Measurements from ENCODE around the gene SPNS3. TPM values are rescaled to one million over a fixed set of nuclear protein-coding genes. Genes with fewer than 3 reads are reported as not detected.
A peak's percentile ranks its signal among the peaks of the same experiment; 100 is the strongest.

The SPNS3 gene
- total RNA-seq, 1 experiment from 2014 or later = not detected

DNA sequence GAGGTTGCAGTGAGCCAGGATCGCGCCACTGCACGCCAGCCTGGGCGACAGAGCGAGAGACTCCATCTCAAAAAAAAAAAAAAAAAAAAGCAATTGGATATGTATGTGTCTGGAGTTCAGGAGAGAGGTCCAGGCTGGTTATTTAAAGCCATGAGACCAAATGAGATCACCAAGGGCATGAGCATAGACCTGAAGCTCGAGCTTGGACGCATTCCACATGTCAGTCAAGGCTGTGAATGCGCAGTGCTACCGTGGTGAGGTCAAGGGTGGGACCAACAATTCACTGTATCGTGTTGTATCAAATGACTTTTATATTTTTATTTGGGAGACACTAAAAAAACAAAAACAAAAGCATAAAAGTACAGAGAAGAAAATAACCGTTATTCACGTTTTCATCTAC, 35.8 kb downstream of the SPNS3 start:
- no peak for DNase-seq (ENCODE audit: low read depth)

- no peak for DNase-seq (ENCODE audit: low read depth)
Measured at GRCh38 chr17:4472286-4472685, 38.5 kb downstream of the SPNS3 start.

DNA sequence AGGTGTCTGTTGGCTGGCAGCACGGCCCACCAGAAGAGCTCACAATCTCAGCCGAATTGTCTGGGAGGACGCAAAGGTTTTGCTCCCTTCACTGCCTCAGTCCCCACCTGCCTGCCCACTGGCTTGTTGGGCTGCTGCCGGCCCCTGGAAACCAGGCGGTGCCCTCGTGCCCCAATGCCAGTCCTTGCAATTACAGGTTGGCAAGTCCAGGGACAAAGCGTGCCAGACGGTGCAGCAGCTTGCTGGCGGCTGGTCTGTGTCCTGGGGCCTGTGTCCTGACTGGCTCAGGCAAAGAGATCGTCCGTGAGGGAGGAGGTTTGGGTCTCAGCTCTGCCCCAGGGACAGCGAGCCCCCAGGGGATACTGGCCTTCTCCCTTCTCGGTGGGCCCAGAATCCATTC, 40.4 kb downstream of the SPNS3 start:
- DNase-seq (ENCODE audit: low read depth) = no peak

GRCh38 chr17:4475001-4475400, 41.3 kb downstream of the SPNS3 start:
- peak; percentile 35 for DNase-seq (ENCODE audit: low read depth)

DNA sequence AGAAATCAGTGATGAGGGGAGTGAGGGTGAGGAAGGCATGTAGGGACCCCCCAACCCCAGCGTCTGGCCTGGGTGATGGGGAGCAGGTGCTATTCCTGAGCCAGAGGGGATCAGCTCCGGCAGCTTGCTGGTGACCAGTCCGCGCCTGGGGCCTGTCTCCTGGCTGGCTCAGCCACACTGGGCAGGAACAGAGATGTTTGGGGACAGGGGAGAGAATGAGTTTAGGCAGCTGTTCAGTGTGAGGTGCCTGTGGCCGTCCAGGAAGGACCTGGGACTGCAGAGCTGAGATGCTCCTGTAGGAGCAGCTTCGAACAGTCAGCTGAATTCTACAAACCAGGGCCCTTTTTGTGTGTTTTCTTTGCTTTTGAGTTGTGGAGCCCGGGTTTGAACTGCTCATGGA, 41.7 kb downstream of the SPNS3 start:
- DNase-seq (ENCODE audit: low read depth) = no peak

GRCh38 chr17:4476017-4476416, 42.3 kb downstream of the SPNS3 start:
- no peak for DNase-seq (ENCODE audit: low read depth)

GRCh38 chr17:4476511-4477070, 42.9 kb downstream of the SPNS3 start:
- no peak for DNase-seq (ENCODE audit: low read depth)

GRCh38 chr17:4477255-4477791, 43.6 kb downstream of the SPNS3 start:
- no peak for DNase-seq (ENCODE audit: low read depth)

DNA sequence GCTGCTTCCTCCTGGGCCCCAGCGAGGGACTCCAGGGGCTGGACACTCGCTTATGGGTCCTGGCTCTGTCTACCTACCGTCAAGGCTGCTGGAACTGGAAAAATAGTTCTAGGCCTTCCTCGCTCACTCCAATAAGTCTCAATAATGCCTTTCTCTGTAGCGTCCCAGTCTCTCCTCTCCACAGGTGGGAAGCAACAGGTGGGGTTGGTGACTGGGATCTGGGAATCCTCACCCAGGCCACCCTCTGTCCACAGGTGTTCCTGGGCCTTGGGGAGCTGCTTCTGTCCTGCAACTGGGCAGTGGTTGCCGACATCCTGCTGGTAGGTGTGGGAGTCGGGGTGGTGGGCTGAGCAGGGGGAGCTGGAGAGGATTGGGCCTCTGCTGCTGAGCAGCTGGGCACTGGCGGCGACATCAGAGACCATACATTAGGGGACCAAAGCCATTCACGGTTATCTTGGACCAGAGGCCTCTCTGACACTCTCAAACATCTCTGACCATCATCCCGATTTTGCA, 44.6 kb downstream of the SPNS3 start:
- no peak for DNase-seq (ENCODE audit: low read depth)

DNA sequence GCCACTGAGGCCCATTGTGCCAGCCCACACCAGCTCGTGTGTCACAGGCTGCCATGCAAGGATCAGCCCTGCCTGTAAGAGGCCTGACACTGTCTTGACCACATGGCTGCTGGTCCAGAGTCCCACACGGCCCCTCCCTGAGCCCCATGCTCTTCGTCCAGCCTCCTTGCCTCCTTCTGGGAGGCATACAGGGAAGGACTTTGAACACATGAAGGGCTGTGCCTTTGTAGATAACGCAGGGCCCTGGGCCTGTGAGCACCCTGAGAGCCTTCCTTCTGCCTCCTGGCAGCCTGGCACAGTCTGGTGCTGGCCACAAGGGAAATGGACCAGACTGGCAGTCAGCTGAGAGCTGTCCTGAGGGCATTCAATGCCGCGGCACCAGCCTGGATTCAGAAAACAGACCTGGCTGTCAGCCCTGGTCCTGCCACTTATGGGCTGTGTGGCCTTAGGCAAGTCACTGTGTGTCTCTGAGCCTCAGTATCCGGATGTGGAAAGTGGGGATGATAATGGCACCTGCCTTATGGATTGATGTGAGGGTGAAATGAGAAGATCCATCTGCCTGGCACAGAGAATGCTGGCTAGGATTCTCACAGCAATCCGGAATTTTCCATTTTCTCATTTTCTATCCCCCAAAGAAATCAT, 45.7 kb downstream of the SPNS3 start:
- no peak for DNase-seq (ENCODE audit: low read depth)

DNA sequence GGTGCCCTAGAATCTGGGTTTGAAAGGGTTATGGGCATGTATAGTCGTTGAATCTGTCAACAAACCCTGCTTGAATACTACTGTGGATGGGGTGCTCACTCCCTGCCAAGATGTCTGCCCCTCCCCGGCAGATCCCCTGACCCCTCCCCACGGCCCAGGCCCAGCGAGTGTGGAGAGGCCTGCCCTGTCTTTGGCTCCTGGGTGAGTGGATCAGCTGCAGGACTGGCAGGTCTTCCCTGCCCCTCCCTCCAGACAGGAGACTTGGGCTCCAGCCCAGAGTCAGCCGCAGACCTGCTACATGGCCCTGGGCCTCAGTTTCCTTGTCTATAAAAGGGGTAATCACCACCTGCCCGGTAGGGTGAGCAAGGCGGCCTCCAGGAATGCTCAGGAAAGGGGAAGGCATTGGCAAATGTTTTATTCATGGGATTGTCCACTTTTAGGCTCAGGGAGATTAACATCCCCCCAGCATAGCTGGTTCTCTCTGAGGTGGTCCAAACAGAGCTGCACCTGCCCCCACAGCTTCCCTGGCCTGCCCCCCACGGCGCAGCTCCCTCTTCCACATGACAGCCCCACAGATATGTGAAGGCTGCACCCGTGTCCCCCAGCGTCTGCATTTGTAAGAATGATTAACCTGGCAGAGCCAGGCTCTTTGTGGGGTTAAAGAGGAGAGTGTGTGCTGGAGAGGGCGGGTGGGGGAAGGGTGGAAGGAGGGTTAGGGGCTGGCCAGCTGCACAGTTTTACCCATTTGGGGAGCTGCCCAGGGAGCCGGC, 46.4 kb downstream of the SPNS3 start:
- DNase-seq (ENCODE audit: low read depth) = no peak

GRCh38 chr17:4480929-4481898, 47.5 kb downstream of the SPNS3 start:
- DNase-seq (ENCODE audit: low read depth) = no peak

- DNase-seq (ENCODE audit: low read depth) = no peak
Measured at GRCh38 chr17:4482338-4483011, 48.7 kb downstream of the SPNS3 start.

- no peak for DNase-seq (ENCODE audit: low read depth)
Measured at GRCh38 chr17:4483012-4483840, 49.5 kb downstream of the SPNS3 start.

GRCh38 chr17:4485676-4486646, 52.2 kb downstream of the SPNS3 start:
- no peak for DNase-seq (ENCODE audit: low read depth)

- DNase-seq (ENCODE audit: low read depth) = no peak
Measured at GRCh38 chr17:4487296-4487695, 53.6 kb downstream of the SPNS3 start.

DNA sequence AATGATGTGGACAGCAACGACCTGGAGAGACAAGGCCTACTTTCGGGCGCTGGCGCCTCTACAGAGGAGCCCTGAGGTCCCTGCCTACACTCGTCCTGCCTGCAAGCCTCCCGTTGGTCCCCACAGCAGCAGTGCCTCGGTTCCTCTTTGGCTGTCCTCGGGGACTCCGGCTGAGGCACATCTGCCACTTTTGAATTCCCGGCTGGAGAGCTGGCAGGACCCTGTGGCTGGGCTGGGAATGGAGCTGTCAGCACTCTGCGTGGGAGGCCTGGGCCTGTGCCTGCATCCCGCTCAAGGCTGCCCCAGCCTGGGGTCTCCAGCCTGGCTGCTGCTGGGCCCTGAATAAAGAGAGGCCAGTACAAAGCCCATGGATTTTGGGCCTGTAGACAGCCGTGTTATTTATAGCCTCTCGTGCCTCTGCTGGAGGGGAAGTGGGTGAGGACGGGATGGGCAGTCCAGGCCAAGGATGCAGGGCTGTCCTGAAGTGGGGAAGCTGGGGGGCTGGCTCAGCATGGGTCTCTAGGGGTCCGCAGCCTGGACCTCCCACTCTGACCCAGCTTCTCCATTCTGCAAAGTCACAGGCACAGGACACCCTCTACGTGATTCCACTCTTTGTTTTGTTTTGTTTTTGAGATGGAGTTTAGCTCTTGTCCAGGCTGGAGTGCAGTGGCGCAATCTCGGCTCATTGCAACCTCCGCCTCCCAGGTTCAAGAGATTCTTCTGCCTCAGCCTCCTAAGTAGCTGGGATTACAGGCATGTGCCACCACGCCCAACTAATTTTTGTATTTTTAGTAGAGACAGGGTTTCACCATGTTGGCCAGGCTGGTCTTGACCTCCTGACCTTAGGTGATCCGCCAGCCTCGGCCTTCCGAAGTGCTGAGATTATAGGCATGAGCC, 54.3 kb downstream of the SPNS3 start:
- DNase-seq (ENCODE audit: low read depth) = no peak
